Putamen (tissue), 1 donor: ENCODE results near the gene ZKSCAN3.
"Not testable (repeated sequence)": the region's sequence is repeated elsewhere in the genome, so short reads cannot be mapped to it uniquely, and the experiment has no call there.

Experiments
- DNase-seq: peaks from one replicate; pipeline ENCODE4 v3.0.0-alpha.2; 2016; ENCODE audit warnings: low spot score

The ZKSCAN3 gene

GRCh38 chr6:28343898-28344677, 5.7 kb upstream of the ZKSCAN3 start:
- DNase-seq, result no peak

- no peak for DNase-seq
Measured at GRCh38 chr6:28345201-28345600, 4.5 kb upstream of the ZKSCAN3 start.

GRCh38 chr6:28347119-28347518, 2.6 kb upstream of the ZKSCAN3 start:
- DNase-seq, result no peak

- no peak for DNase-seq
Measured at GRCh38 chr6:28349344-28349891, 329 bp upstream of the ZKSCAN3 start.

GRCh38 chr6:28351087-28351486, 1.3 kb downstream of the ZKSCAN3 start:
- no peak for DNase-seq

- no peak for DNase-seq
Measured at GRCh38 chr6:28351493-28351925, 1.8 kb downstream of the ZKSCAN3 start.

GRCh38 chr6:28353356-28353755, 3.6 kb downstream of the ZKSCAN3 start:
- DNase-seq, result no peak

GRCh38 chr6:28353981-28354676, 4.4 kb downstream of the ZKSCAN3 start:
- DNase-seq, result no peak

GRCh38 chr6:28354688-28355554, 5.2 kb downstream of the ZKSCAN3 start:
- DNase-seq, result no peak

GRCh38 chr6:28355743-28356665, 6.3 kb downstream of the ZKSCAN3 start:
- peak; percentile 81 for DNase-seq

- no peak for DNase-seq
Measured at GRCh38 chr6:28356666-28357020, 6.9 kb downstream of the ZKSCAN3 start.

GRCh38 chr6:28357036-28357435, 7.3 kb downstream of the ZKSCAN3 start:
- no peak for DNase-seq

- DNase-seq, result not testable (repeated sequence)
Measured at GRCh38 chr6:28359562-28359961, 9.8 kb downstream of the ZKSCAN3 start.

GRCh38 chr6:28360961-28361360, 11.2 kb downstream of the ZKSCAN3 start:
- DNase-seq, result no peak

- DNase-seq, result not testable (repeated sequence)
Measured at GRCh38 chr6:28365590-28365989, 15.8 kb downstream of the ZKSCAN3 start.

GRCh38 chr6:28368522-28368921, 18.8 kb downstream of the ZKSCAN3 start:
- DNase-seq, result no peak

GRCh38 chr6:28369463-28369862, 19.7 kb downstream of the ZKSCAN3 start:
- DNase-seq, result no peak

- no peak for DNase-seq
Measured at GRCh38 chr6:28370440-28370839, 20.7 kb downstream of the ZKSCAN3 start.

GRCh38 chr6:28371280-28371679, 21.5 kb downstream of the ZKSCAN3 start:
- DNase-seq, result no peak

GRCh38 chr6:28371706-28372451, 22.1 kb downstream of the ZKSCAN3 start:
- DNase-seq, result no peak
